HEK293T (cell line): ENCODE results near the gene ZNF880.
"Not testable (repeated sequence)": the region's sequence is repeated elsewhere in the genome, so short reads cannot be mapped to it uniquely, and the experiment has no call there.

Source experiments
- FOXK2 ChIP-seq: fragments of 450-650 bp; IDR thresholded peaks from 2 replicates; pipeline ENCODE4 v1.6.1; 2016; ENCODE audit warnings: mild to moderate bottlenecking
- SUZ12 ChIP-seq: fragments of 450-650 bp; IDR thresholded peaks from 2 replicates; pipeline ENCODE4 v1.6.1; 2016; ENCODE audit warnings: mild to moderate bottlenecking
- TARDBP ChIP-seq: fragments of 450-650 bp; IDR thresholded peaks from 2 replicates; pipeline ENCODE4 v1.6.1; 2016

GRCh38 chr19:52339022-52339421 lies 30.7 kb upstream of the ZNF880 start:
- not testable (repeated sequence) for TF ChIP-seq TARDBP, SUZ12, FOXK2
